Tibial nerve (tissue), 4 donors: Measurements from ENCODE around the gene EFCAB11. TPM values are rescaled to one million over a fixed set of nuclear protein-coding genes. Genes with fewer than 3 reads are reported as not detected.

Experiments used
- DNase-seq, 2 donors: peaks; one replicate each; pipeline ENCODE4 v3.0.0-alpha.2; 2019; ENCODE audit warnings: low spot score in 2 of 2
- H3K27ac ChIP-seq, 4 donors: fragments of 200-600 bp; sonication (generic) in 3 of 4; one replicate each; pipeline ENCODE4 v1.5.1; 2017 to 2019; ENCODE audit warnings: mild to moderate bottlenecking in 1 of 4
- H3K27me3 ChIP-seq, 2 donors: fragments of 200-600 bp; sonication (generic) in 1 of 2; one replicate each; pipeline versions ENCODE4 v1.5.1 to v1.6.0; 2017 to 2019
- H3K36me3 ChIP-seq, 3 donors: fragments of 200-600 bp; sonication (generic); one replicate each; pipeline ENCODE4 v1.5.1; 2018 to 2019
- H3K4me1 ChIP-seq, 4 donors: fragments of 200-600 bp; sonication (generic) in 3 of 4; one replicate each; pipeline ENCODE4 v1.5.1; 2017 to 2019
- H3K4me3 ChIP-seq, 4 donors: fragments of 200-600 bp; sonication (generic) in 3 of 4; one replicate each; pipeline ENCODE4 v1.5.1; 2017 to 2019; ENCODE audit warnings: mild to moderate bottlenecking in 1 of 4, moderate library complexity in 1 of 4
- H3K9me3 ChIP-seq, 4 donors: fragments of 200-600 bp; sonication (generic) in 3 of 4; one replicate each; pipeline ENCODE4 v1.5.1; 2017 to 2019
- EP300 ChIP-seq, 2 donors: sonication (generic); formaldehyde crosslinking; IDR thresholded peaks; one replicate each; pipeline ENCODE4 v1.6.1; 2017; ENCODE audit warnings: antibody characterized with exemption in 2 of 2, mild to moderate bottlenecking in 1 of 2
- POLR2A ChIP-seq, 2 donors: fragments of 450-650 bp; IDR thresholded peaks; one replicate each; pipeline ENCODE4 v1.6.1; 2017; ENCODE audit warnings: antibody characterized with exemption in 2 of 2, mild to moderate bottlenecking in 2 of 2, moderate library complexity in 2 of 2
- WGBS, 2 donors: methylation state at CpG; one replicate each; pipeline ENCODE4 v1.1.5; 2018; 5-methylcytosine and 5-hydroxymethylcytosine counted together
- total RNA-seq, 4 donors: library from RNA; depleted of rRNA; stranded (reverse); fragments of >200 nt; gene quantifications; one replicate each; pipeline ENCODE4 v1.1.0, GENCODE V29; 2016
- TF ChIP-seq, protein P1 (sequence below), 5 experiments: fragments of 200-600 bp in 3 of 5; fragments of 450-650 bp in 2 of 5; sonication (generic) in 3 of 5; IDR thresholded peaks; one replicate each; pipeline ENCODE4 v1.5.1; 2016 to 2019; ENCODE audit warnings: antibody characterized with exemption in 5 of 5, mild to moderate bottlenecking in 3 of 5, moderate library complexity in 2 of 5

Gene EFCAB11
- total RNA-seq, 4 donors from 2014 or later, result 2.2 to 7.8 (median 4.4) TPM

- H3K9me3 ChIP-seq, result no peaks in the 10 kb centered on the region
- no peak for DNase-seq
- H3K27me3 ChIP-seq, result no peaks in the 10 kb centered on the region
- no peak overlapping the region for H3K4me3 ChIP-seq
- H3K27ac ChIP-seq, result no peak overlapping the region
- TF ChIP-seq POLR2A (IDR thresholded peaks at IDR 0.05), result no peak
- TF ChIP-seq, protein P1, sequence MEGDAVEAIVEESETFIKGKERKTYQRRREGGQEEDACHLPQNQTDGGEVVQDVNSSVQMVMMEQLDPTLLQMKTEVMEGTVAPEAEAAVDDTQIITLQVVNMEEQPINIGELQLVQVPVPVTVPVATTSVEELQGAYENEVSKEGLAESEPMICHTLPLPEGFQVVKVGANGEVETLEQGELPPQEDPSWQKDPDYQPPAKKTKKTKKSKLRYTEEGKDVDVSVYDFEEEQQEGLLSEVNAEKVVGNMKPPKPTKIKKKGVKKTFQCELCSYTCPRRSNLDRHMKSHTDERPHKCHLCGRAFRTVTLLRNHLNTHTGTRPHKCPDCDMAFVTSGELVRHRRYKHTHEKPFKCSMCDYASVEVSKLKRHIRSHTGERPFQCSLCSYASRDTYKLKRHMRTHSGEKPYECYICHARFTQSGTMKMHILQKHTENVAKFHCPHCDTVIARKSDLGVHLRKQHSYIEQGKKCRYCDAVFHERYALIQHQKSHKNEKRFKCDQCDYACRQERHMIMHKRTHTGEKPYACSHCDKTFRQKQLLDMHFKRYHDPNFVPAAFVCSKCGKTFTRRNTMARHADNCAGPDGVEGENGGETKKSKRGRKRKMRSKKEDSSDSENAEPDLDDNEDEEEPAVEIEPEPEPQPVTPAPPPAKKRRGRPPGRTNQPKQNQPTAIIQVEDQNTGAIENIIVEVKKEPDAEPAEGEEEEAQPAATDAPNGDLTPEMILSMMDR (IDR thresholded peaks at IDR 0.05), result no peak
- WGBS, 2 donors, result 88 to 89% methylated on average over 5 of the region's 5 CpGs
- peaks cover 0 to 73% (median 1%) of the 10 kb centered on the region in 3 donors for H3K36me3 ChIP-seq
- no peaks in the 10 kb centered on the region for H3K4me1 ChIP-seq
Measured at GRCh38 chr14:89986462-89987160, 32.1 kb upstream of the EFCAB11 start.

GRCh38 chr14:89983375-89983774, 28.8 kb upstream of the EFCAB11 start:
- Histone ChIP-seq H3K36me3 (peaks cover 0 to 82% (median 3%) of the 10 kb centered on the region in 3 donors), H3K27ac (no peak overlapping the region), H3K9me3 (no peaks in the 10 kb centered on the region), H3K4me1 (no peaks in the 10 kb centered on the region), H3K4me3 (no peak overlapping the region), H3K27me3 (no peaks in the 10 kb centered on the region)
- 94 to 97% methylated on average over 2 of the region's 2 CpGs for WGBS, 2 donors
- TF ChIP-seq, protein P1 (IDR thresholded peaks at IDR 0.05), result no peak
- TF ChIP-seq EP300 (IDR thresholded peaks at IDR 0.05), result no peak
- TF ChIP-seq POLR2A (IDR thresholded peaks at IDR 0.05), result no peak
- DNase-seq, result no peak

DNA sequence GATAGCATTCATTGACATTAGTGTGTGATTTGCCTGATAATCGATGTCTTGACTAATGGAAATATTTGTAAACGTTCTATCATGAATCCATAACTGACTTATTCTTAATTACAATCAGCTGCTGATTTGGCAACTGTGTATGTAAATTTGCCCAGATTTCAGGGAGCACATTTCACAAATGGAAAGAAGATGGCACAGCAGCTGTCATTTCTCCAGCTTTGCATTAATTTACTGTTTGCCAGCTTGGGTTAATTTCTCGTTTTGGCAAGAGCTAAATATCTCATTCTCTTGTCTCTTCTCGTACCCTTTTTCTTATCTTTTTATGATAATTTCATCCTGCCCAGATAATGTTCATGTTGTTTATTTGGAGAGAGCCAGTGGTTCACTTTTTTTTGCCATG, 24.1 kb upstream of the EFCAB11 start:
- 82 to 85% methylated on average over 4 of the region's 4 CpGs for WGBS, 2 donors
- H3K9me3 ChIP-seq, result no peaks in the 10 kb centered on the region

GRCh38 chr14:89977668-89978067, 23.1 kb upstream of the EFCAB11 start:
- Histone ChIP-seq H3K27me3 (no peaks in the 10 kb centered on the region), H3K4me3 (no peak overlapping the region), H3K36me3 (peaks cover 0 to 73% (median 16%) of the 10 kb centered on the region in 3 donors), H3K4me1 (no peaks in the 10 kb centered on the region), H3K9me3 (no peaks in the 10 kb centered on the region), H3K27ac (no peak overlapping the region)
- WGBS, 2 donors, result 72 to 81% methylated on average over 4 of the region's 4 CpGs
- no peak for DNase-seq
- TF ChIP-seq EP300 (IDR thresholded peaks at IDR 0.05), result no peak
- TF ChIP-seq, protein P1 (IDR thresholded peaks at IDR 0.05), result no peak

More for the DNA sequence above, 24.1 kb upstream of the EFCAB11 start:
- no peaks in the 10 kb centered on the region for H3K27me3 ChIP-seq
- no peak overlapping the region for H3K27ac ChIP-seq
- peaks cover 0 to 79% (median 15%) of the 10 kb centered on the region in 3 donors for H3K36me3 ChIP-seq
- no peaks in the 10 kb centered on the region for H3K4me1 ChIP-seq
- TF ChIP-seq POLR2A (IDR thresholded peaks at IDR 0.05), result no peak
- TF ChIP-seq, protein P1 (IDR thresholded peaks at IDR 0.05), result no peak
- no peak for TF ChIP-seq EP300 (IDR thresholded peaks at IDR 0.05)
- no peak overlapping the region for H3K4me3 ChIP-seq
- DNase-seq, result no peak

- TF ChIP-seq, protein P1 (IDR thresholded peaks at IDR 0.05), result peak; percentile 64 to 77 (median 70)
- TF ChIP-seq POLR2A (IDR thresholded peaks at IDR 0.05) (no peak), EP300 (IDR thresholded peaks at IDR 0.05) (no peak)
- H3K4me3 ChIP-seq, result no peak overlapping the region
- no peaks in the 10 kb centered on the region for H3K4me1 ChIP-seq
- H3K27me3 ChIP-seq, result no peaks in the 10 kb centered on the region
- no peaks in the 10 kb centered on the region for H3K9me3 ChIP-seq
- H3K36me3 ChIP-seq, result peaks cover 0 to 78% (median 26%) of the 10 kb centered on the region in 3 donors
- WGBS, 2 donors, result 59 to 60% methylated on average over 7 of the region's 7 CpGs
- H3K27ac ChIP-seq, result no peak overlapping the region
- DNase-seq, result peak; percentile 21 to 44
Measured at GRCh38 chr14:89973234-89973823, 18.8 kb upstream of the EFCAB11 start.
